Astrocyte of the cerebellum (primary cell): Measurements from ENCODE around the gene PROM1.

Experiments used
- DNase-seq: peaks from one replicate; pipeline ENCODE4 v3.0.0-alpha.2; 2011; ENCODE audit warnings: low read depth
- H3K4me3 ChIP-seq: 2 replicates; pipeline ENCODE4 v1.5.1; 2011; ENCODE audit warnings: mild to moderate bottlenecking, low read depth, low read length, moderate library complexity
- CTCF ChIP-seq: IDR thresholded peaks from 2 replicates; pipeline ENCODE4 v1.5.1; 2012; ENCODE audit warnings: low read length, low read depth, moderate library complexity, mild to moderate bottlenecking; ENCODE audit errors: missing control alignments
- in situ Hi-C: cut with HindIII; loops from 2 replicates; pipeline ENCODE4 v1.10.0; 2017; ENCODE audit warnings: low sequenced_read_pairs

Gene PROM1

GRCh38 chr4:16111533-16111932, 27.7 kb upstream of the PROM1 start:
- no peak for TF ChIP-seq CTCF
- no peak for DNase-seq
- H3K4me3 ChIP-seq: no peak overlapping the region
- in situ Hi-C loops: no loop called here

GRCh38 chr4:16110661-16111290, 27.0 kb upstream of the PROM1 start:
- H3K4me3 ChIP-seq: no peak overlapping the region
- TF ChIP-seq CTCF: no peak
- in situ Hi-C loops: no loop called here
- no peak for DNase-seq

GRCh38 chr4:16110199-16110598, 26.4 kb upstream of the PROM1 start:
- DNase-seq: no peak
- in situ Hi-C loops: no loop called here
- no peak overlapping the region for H3K4me3 ChIP-seq
- TF ChIP-seq CTCF: no peak

GRCh38 chr4:16109256-16109655, 25.4 kb upstream of the PROM1 start:
- TF ChIP-seq CTCF: no peak
- DNase-seq: no peak
- no peak overlapping the region for H3K4me3 ChIP-seq
- in situ Hi-C loops: no loop called here

GRCh38 chr4:16106956-16107355, 23.1 kb upstream of the PROM1 start:
- no peak for DNase-seq
- TF ChIP-seq CTCF: no peak
- no peak overlapping the region for H3K4me3 ChIP-seq
- in situ Hi-C loops: no loop called here

- no peak overlapping the region for H3K4me3 ChIP-seq
- in situ Hi-C loops: no loop called here
- DNase-seq: no peak
- no peak for TF ChIP-seq CTCF
These were observed 20.7 kb upstream of the PROM1 start for GRCh38 chr4:16104520-16104919.
